Fibroblast of lung (primary cell): ENCODE measurements around the gene PPP1R16B. TPM values are rescaled to one million over a fixed set of nuclear protein-coding genes. Genes with fewer than 3 reads are reported as not detected.

Source experiments
- DNase-seq, 2 donors: peaks; one replicate each; pipeline versions ENCODE4 v3.0.0 to v3.0.0-alpha.2; 2010; ENCODE audit warnings: low read depth in 2 of 2
- H2AFZ ChIP-seq: 2 replicates; pipeline ENCODE4 v1.5.1; 2012; ENCODE audit warnings: low read length, control low read depth, inconsistent platforms
- H3K27ac ChIP-seq: 2 replicates; pipeline ENCODE4 v1.5.1; 2011; ENCODE audit warnings: low read length, control low read depth; ENCODE audit not compliant: insufficient read depth
- H3K27me3 ChIP-seq: 2 replicates; pipeline ENCODE4 v1.5.1; 2011; ENCODE audit warnings: mild to moderate bottlenecking, low read length; ENCODE audit not compliant: control insufficient read depth, insufficient read depth
- H3K36me3 ChIP-seq: 2 replicates; pipeline ENCODE4 v1.5.1; 2011; ENCODE audit warnings: low read length; ENCODE audit not compliant: control insufficient read depth, insufficient read depth
- H3K4me1 ChIP-seq: 2 replicates; pipeline ENCODE4 v1.5.1; 2011; ENCODE audit warnings: low read length; ENCODE audit not compliant: control insufficient read depth, insufficient read depth; ENCODE audit errors: extremely low read depth
- H3K4me2 ChIP-seq: 2 replicates; pipeline ENCODE4 v1.5.1; 2011; ENCODE audit warnings: low read length, control low read depth; ENCODE audit not compliant: insufficient read depth; ENCODE audit errors: extremely low read depth
- H3K4me3 ChIP-seq, 4 experiments: fragments of 200-600 bp in 1 of 4; sonication (generic) in 1 of 4; replicated peaks in 1 of 4; 2 replicates each; pipeline ENCODE4 v1.5.1; 2011 to 2016; ENCODE audit warnings: low read length in 4 of 4, low read depth in 3 of 4, mild to moderate bottlenecking in 3 of 4, control low read depth in 2 of 4, inconsistent platforms in 1 of 4, mixed read lengths in 1 of 4; ENCODE audit not compliant: insufficient read depth in 1 of 4; ENCODE audit errors: control extremely low read depth in 1 of 4
- H3K79me2 ChIP-seq: 2 replicates; pipeline ENCODE4 v1.5.1; 2012; ENCODE audit warnings: mild to moderate bottlenecking, low read length, inconsistent platforms; ENCODE audit not compliant: control insufficient read depth, insufficient read depth
- H3K9ac ChIP-seq: 2 replicates; pipeline ENCODE4 v1.5.1; 2011; ENCODE audit warnings: mild to moderate bottlenecking, low read length, control low read depth; ENCODE audit not compliant: insufficient read depth
- H3K9me3 ChIP-seq: 2 replicates; pipeline ENCODE4 v1.5.1; 2012; ENCODE audit warnings: low read depth, low read length; ENCODE audit not compliant: control insufficient read depth, insufficient read depth
- H4K20me1 ChIP-seq: 2 replicates; pipeline ENCODE4 v1.5.1; 2011; ENCODE audit warnings: low read length; ENCODE audit not compliant: control insufficient read depth, insufficient read depth; ENCODE audit errors: extremely low read depth
- EZH2 ChIP-seq: IDR thresholded peaks from 2 replicates; pipeline ENCODE4 v1.5.1; 2012; ENCODE audit warnings: low read length, control low read depth, mild to moderate bottlenecking; ENCODE audit errors: missing control alignments
- polyA plus RNA-seq, 2 donors: library from polyadenylated mRNA; depleted of rRNA in 1 of 2; stranded (reverse) in 1 of 2; unstranded in 1 of 2; fragments of >200 nt; gene quantifications; 2 replicates each; pipeline ENCODE4 v1.2.1, GENCODE V29; 2011 to 2012; ENCODE audit warnings: missing spikeins in 1 of 2
- total RNA-seq: library from RNA; depleted of rRNA; stranded (reverse); fragments of >200 nt; gene quantifications from 2 replicates; pipeline ENCODE4 v1.2.1, GENCODE V29; 2014
- TF ChIP-seq, protein P1 (sequence below), 2 donors: IDR thresholded peaks in 1 of 2; conservative IDR thresholded peaks in 1 of 2; 1 replicate in 1 of 2; 2 replicates in 1 of 2; pipeline ENCODE4 v1.5.1; 2011 to 2012; ENCODE audit warnings: low read length in 2 of 2, control low read depth in 1 of 2, inconsistent platforms in 1 of 2, low read depth in 1 of 2, mild to moderate bottlenecking in 1 of 2

PPP1R16B gene
- total and polyA plus RNA-seq, 2 donors (not counting 1 experiment from before 2014, with no cell fraction given) = under 0.01 TPM; not detected in 1

GRCh38 chr20:38806855-38807655 is 1.6 kb downstream of the PPP1R16B start:
- Histone ChIP-seq H3K27ac (no peak overlapping the region), H3K9ac (no peak overlapping the region), H3K4me1 (no peaks in the 10 kb centered on the region), H3K9me3 (no peaks in the 10 kb centered on the region), H3K4me3 (no peak overlapping the region), H3K4me2 (no peak overlapping the region), H2AFZ (no peak overlapping the region), H4K20me1 (no peaks in the 10 kb centered on the region), H3K36me3 (no peaks in the 10 kb centered on the region), H3K79me2 (no peaks in the 10 kb centered on the region), H3K27me3 (peaks cover 42% of the 10 kb centered on the region)
- TF ChIP-seq, protein P1, sequence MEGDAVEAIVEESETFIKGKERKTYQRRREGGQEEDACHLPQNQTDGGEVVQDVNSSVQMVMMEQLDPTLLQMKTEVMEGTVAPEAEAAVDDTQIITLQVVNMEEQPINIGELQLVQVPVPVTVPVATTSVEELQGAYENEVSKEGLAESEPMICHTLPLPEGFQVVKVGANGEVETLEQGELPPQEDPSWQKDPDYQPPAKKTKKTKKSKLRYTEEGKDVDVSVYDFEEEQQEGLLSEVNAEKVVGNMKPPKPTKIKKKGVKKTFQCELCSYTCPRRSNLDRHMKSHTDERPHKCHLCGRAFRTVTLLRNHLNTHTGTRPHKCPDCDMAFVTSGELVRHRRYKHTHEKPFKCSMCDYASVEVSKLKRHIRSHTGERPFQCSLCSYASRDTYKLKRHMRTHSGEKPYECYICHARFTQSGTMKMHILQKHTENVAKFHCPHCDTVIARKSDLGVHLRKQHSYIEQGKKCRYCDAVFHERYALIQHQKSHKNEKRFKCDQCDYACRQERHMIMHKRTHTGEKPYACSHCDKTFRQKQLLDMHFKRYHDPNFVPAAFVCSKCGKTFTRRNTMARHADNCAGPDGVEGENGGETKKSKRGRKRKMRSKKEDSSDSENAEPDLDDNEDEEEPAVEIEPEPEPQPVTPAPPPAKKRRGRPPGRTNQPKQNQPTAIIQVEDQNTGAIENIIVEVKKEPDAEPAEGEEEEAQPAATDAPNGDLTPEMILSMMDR (conservative IDR thresholded peaks at IDR 0.05 in 1 of 2, IDR thresholded peaks at IDR 0.05 in 1 of 2; ENCODE audit: low read depth in 1 of 2, low read length in 2 of 2) = no peak
- TF ChIP-seq EZH2 = peak; percentile 20
- DNase-seq = no peak

DNA sequence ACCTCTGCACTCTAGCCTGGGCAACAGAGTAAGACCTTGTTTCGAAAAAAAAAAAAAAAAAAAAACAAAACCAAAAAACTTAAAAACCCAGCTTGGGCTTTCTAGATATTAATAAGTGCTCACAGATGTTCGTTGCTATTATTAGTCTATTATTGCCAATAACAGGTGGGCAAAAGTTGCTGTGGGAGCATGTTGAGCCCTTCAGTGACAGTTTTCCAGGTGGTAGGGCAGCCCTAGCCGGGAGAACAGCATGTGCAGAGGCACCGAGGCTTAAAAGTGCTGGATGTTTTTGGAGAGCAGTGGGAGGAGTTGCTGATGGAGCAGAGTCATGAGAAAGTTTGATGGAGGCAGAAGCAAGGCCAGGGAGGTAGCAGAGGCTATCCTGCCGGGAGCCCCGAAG is 4.4 kb downstream of the PPP1R16B start:
- H4K20me1 ChIP-seq = no peaks in the 10 kb centered on the region
- no peak overlapping the region for H3K4me2 ChIP-seq
- no peak overlapping the region for H3K27ac ChIP-seq
- no peaks in the 10 kb centered on the region for H3K79me2 ChIP-seq
- no peak overlapping the region for H2AFZ ChIP-seq
- no peak overlapping the region for H3K9ac ChIP-seq
- peaks cover 38% of the 10 kb centered on the region for H3K27me3 ChIP-seq
- H3K4me1 ChIP-seq = no peaks in the 10 kb centered on the region
- H3K36me3 ChIP-seq = no peaks in the 10 kb centered on the region
- H3K9me3 ChIP-seq = no peaks in the 10 kb centered on the region
- H3K4me3 ChIP-seq = no peak overlapping the region
- DNase-seq = no peak
- TF ChIP-seq, protein P1 (conservative IDR thresholded peaks at IDR 0.05 in 1 of 2, IDR thresholded peaks at IDR 0.05 in 1 of 2; ENCODE audit: low read depth in 1 of 2, low read length in 2 of 2) = no peak
- no peak for TF ChIP-seq EZH2

GRCh38 chr20:38810926-38811630 is 5.6 kb downstream of the PPP1R16B start:
- Histone ChIP-seq H2AFZ (no peak overlapping the region), H3K9ac (no peak overlapping the region), H3K27ac (no peak overlapping the region), H3K4me1 (no peaks in the 10 kb centered on the region), H3K36me3 (no peaks in the 10 kb centered on the region), H3K27me3 (peaks cover 27% of the 10 kb centered on the region), H3K79me2 (no peaks in the 10 kb centered on the region), H4K20me1 (no peaks in the 10 kb centered on the region), H3K9me3 (no peaks in the 10 kb centered on the region), H3K4me2 (no peak overlapping the region), H3K4me3 (no peak overlapping the region)
- TF ChIP-seq, protein P1 (conservative IDR thresholded peaks at IDR 0.05 in 1 of 2, IDR thresholded peaks at IDR 0.05 in 1 of 2; ENCODE audit: low read depth in 1 of 2, low read length in 2 of 2) = no peak
- TF ChIP-seq EZH2 = no peak
- DNase-seq = no peak
